CD4-positive, alpha-beta T cell treated with Interleukin-4 for 1 hour (primary cell): ENCODE measurements around the gene SSTR4.
"Not testable (repeated sequence)": the region's sequence is repeated elsewhere in the genome, so short reads cannot be mapped to it uniquely, and the experiment has no call there.

Source experiments
- DNase-seq, 2 donors: peaks; one replicate each; pipeline ENCODE4 v3.0.0-alpha.2; 2020 to 2022

SSTR4 gene

GRCh38 chr20:23034721-23035671, at the start of gene SSTR4:
Gene SSTR4, plus strand, starts transcription at chr20:23035312. Its CDS starts 172 bp downstream, at chr20:23035484.
- no peak for DNase-seq

DNA sequence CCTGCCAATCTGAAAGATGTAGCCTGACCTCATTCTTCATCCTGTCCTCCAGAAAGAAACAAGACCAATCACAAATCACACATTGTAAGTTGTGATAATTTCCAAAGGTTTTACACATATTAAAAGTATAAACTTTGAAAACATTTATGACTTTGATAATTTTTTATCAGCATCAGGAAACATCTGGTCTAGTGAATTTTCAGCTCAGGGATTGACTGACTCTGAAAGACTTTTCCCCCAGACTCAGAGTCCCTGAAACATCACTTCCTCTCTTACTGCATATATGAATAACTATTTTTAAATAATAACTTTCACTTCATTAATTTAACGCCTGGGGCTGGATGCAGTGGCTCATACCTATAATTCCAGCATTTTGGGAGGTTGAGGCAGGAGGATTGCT, 48.5 kb upstream of the SSTR4 start:
- DNase-seq, result no peak

GRCh38 chr20:22991424-22991823, 43.7 kb upstream of the SSTR4 start:
- not testable (repeated sequence) for DNase-seq

DNA sequence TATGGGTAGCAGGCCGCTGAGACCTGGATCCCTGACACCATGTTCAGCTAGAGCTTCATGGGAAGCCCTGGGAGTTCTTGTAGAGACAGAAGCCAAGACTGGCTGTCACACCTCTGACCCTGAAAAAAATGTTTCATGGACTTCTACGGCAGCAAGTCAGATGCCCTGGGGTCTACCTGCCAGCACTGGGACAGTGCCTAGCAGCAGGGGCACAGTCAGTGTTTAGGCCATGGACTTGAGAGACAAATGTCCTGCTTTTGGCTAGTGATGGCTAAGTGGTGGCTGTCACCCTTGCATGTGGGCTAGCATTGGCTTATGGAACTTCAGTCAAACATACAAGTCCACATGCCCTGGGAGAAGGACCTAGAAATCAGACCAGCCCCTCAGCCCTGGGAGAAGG, 41.3 kb upstream of the SSTR4 start:
- no peak for DNase-seq

GRCh38 chr20:22995923-22996322, 39.2 kb upstream of the SSTR4 start:
- no peak for DNase-seq

DNA sequence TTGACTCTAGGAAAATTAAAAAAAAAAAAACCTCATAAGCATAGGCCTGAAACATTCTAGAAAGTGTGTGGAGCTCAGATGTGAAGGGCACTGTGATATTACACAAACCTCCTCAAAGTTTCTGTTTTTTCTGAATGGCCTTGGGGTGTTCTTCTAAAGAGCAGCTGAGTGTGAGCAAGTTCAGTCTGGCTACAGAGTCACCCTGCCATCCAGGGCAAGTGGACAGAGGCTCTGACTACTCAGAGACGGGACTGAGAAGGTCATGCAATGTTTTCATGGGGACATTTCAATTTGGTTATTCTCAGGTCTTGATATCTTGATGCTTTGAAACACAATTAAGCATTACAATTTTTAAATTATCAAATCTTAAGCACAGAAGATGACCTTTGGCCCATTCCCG, 36.6 kb upstream of the SSTR4 start:
- DNase-seq, result no peak

- DNase-seq, result no peak
Measured at GRCh38 chr20:22999756-23000155, 35.4 kb upstream of the SSTR4 start.

DNA sequence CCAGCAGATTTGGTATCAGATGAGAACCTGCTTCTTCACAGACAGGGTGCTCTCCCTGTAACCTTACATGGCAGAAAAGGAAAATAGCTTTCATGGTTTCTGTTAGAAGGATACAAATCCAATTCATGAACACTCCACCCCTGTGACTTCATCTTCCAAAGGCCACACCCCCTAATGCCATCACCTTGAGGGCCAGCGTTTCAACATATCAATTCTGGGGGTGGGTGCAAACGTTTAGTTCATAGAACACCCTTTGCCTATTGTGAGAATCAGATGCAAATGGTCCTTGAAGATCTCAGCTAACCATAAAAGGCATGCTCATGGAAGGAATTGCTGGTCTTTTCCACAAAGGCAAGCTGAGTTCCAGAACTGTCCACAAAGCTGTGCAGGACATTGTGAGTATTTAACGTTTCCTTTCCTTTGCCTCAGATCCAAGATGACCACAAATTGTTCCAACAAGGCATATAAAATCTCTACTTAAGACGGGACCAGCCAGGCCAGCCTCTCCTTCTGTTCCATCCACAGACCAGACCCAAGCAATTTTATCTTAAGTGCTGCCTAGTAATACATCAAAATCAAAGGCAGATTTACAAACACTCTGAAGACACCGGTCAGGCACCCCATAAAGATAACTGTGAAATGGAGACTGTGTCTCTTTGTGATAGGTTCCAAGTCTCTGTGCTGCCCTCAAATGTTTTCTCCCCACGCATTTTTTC, 34.7 kb upstream of the SSTR4 start:
- DNase-seq, result no peak

- DNase-seq, result no peak
Measured at GRCh38 chr20:23002276-23002675, 32.8 kb upstream of the SSTR4 start.

GRCh38 chr20:23003077-23003635, 32.0 kb upstream of the SSTR4 start:
- no peak for DNase-seq

- no peak for DNase-seq
Measured at GRCh38 chr20:23003881-23004460, 31.1 kb upstream of the SSTR4 start.

- no peak for DNase-seq
Measured at GRCh38 chr20:23005776-23006175, 29.3 kb upstream of the SSTR4 start.

DNA sequence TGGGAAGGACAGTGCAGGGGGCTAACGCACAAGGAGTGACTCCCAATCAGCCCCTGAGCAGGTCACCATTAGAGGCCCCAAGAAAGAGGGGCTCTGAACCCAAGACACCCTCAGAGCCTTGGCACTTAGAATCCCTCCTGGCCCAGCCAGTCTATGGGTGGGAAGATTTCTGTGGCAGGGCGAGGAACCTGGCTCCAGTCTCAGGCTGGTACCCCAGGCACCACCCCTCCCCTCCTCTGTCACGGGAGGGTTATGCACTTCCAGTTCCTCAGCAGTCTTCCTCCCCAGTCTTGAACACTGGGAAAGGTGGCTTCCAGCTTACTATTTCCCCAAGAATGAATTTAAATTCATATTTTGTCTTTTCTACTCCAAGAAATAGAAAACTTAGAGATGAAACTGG, 27.6 kb upstream of the SSTR4 start:
- DNase-seq, result no peak

GRCh38 chr20:23007886-23008655, 27.0 kb upstream of the SSTR4 start:
- no peak for DNase-seq

DNA sequence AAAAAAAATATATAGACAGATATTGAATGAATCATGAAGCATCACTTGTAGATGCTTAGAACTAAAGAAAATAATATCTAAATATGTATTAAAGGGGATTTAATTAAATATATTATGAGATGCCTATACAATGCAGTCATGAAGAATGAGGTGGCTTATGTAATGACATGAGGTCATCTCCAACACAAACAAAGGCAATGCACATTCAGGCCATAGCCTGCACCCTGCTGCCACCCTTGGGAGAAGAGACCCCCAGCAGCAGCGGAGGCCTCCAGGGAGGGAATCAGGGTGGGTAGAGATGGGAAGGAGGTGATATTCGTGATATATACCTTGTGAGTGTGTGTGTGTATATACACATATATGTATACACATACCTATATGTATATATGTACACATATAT, 26.4 kb upstream of the SSTR4 start:
- no peak for DNase-seq

- no peak for DNase-seq
Measured at GRCh38 chr20:23009636-23010035, 25.5 kb upstream of the SSTR4 start.

DNA sequence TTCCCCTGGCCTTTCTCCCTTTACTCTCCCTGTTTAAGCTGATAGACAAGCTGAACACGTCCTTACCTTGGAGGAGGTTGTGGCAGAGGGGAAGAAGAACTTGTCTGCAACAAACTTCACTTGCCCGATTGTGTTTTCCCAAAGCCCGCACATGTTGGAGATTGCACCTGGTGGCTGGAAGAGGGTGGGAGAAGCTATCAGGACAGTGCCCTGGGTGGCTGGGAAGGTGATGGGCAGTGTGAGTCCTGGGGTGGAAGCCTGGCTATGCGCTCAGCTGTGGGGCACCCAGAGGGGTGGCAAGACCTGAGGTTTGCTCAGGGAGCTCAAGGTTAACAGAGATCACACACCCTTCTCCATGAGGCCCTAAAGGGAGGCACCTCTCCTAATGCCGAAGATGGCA, 25.0 kb upstream of the SSTR4 start:
- DNase-seq, result no peak

- no peak for DNase-seq
Measured at GRCh38 chr20:23011008-23011721, 23.9 kb upstream of the SSTR4 start.

DNA sequence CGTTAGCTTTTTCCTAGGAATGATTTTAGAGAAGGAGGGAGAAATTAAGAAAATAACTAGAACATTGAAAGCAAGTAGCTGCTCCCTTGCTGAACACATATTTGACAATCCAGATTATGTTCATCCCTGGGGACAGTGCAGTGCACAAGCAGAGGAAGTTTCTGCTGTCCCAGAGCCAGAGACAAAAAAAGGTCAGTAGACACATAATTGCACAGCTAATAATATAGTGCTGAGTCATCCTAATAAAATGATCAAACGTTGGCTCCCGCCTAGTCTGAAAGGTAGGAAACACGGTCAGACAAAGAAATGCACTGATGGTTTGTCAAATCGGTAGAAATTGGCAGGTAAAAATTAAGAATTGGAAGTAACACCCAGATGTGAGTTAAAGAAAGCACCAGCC, 21.7 kb upstream of the SSTR4 start:
- DNase-seq, result no peak

DNA sequence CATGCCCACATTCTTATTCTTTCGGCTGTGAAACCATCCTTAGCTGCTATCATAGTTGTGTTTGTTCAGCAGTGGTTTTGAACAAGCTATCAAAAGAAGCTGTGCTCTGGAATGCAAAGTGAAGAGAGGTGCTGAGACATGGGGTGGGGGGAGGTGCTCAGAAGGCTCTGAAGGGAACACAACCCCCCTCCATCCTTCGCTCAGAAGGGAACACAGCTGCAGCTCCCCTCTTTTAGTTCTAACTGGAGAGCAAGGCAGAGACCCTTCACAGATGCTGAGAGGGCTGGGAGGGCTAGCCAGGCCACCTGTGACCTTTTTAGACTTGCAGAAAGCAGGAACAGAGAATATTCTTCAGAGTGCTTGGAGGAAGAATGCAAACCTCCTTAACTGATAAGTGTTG, 17.6 kb upstream of the SSTR4 start:
- DNase-seq, result no peak

- DNase-seq, result no peak
Measured at GRCh38 chr20:23018432-23018831, 16.7 kb upstream of the SSTR4 start.

GRCh38 chr20:23018941-23019340, 16.2 kb upstream of the SSTR4 start:
- DNase-seq, result no peak
